A549 (cell line): ENCODE data around the gene FAH.

Source experiments
- BHLHE40 ChIP-seq: IDR thresholded peaks from 2 replicates; pipeline ENCODE4 v1.6.1; 2012; ENCODE audit warnings: low read depth, low read length, inconsistent platforms
- CHD2 ChIP-seq: fragments of 150-350 bp; IDR thresholded peaks from 2 replicates; pipeline ENCODE4 v1.6.1; 2014; ENCODE audit warnings: low read length; ENCODE audit not compliant: partially characterized antibody
- CTCF ChIP-seq: fragments of >200 bp; sonication (Bioruptor Twin); formaldehyde crosslinking; IDR thresholded peaks from 3 replicates; pipeline ENCODE4 v1.5.1; 2016
- E2F6 ChIP-seq: IDR thresholded peaks from 2 replicates; pipeline ENCODE4 v1.6.1; 2012; ENCODE audit warnings: low read depth, borderline replicate concordance
- ELK1 ChIP-seq: fragments of 150-350 bp; IDR thresholded peaks from 2 replicates; pipeline ENCODE4 v1.6.1; 2014; ENCODE audit warnings: low read depth, mild to moderate bottlenecking, low read length
- EP300 ChIP-seq, 2 experiments: fragments of >200 bp; sonication (Bioruptor Twin); formaldehyde crosslinking; IDR thresholded peaks; 2 replicates in 1 of 2; 3 replicates in 1 of 2; pipeline ENCODE4 v1.6.1; 2016 to 2017
- FOSL2 ChIP-seq, 2 experiments: fragments of 450-650 bp in 1 of 2; fragments of >200 bp in 1 of 2; sonication (Bioruptor Twin) in 1 of 2; formaldehyde crosslinking; IDR thresholded peaks; 2 replicates each; pipeline versions ENCODE4 v1.5.0 to v1.6.1; 2016 to 2020; ENCODE audit warnings: mild to moderate bottlenecking in 1 of 2, moderate library complexity in 1 of 2
- JUNB ChIP-seq: fragments of >200 bp; sonication (Bioruptor Twin); formaldehyde crosslinking; IDR thresholded peaks from 2 replicates; pipeline ENCODE4 v1.6.1; 2016
- MYC ChIP-seq: IDR thresholded peaks from 2 replicates; pipeline ENCODE4 v1.6.1; 2012; ENCODE audit warnings: mild to moderate bottlenecking, inconsistent platforms, low read length, improper control_type of control experiment, borderline replicate concordance
- POLR2A ChIP-seq: IDR thresholded peaks from 2 replicates; pipeline ENCODE4 v1.6.1; 2012; ENCODE audit warnings: mild to moderate bottlenecking, low read length
- RCOR1 ChIP-seq: fragments of 150-350 bp; IDR thresholded peaks from 2 replicates; pipeline ENCODE4 v1.6.1; 2014; ENCODE audit warnings: antibody characterized with exemption, low read length, low read depth
- SMC3 ChIP-seq: fragments of >200 bp; sonication (Bioruptor Twin); formaldehyde crosslinking; IDR thresholded peaks from 3 replicates; pipeline ENCODE4 v1.6.1; 2018; ENCODE audit warnings: inconsistent platforms
- USF2 ChIP-seq: fragments of 450-650 bp; IDR thresholded peaks from 2 replicates; pipeline ENCODE4 v1.6.1; 2014; ENCODE audit warnings: antibody characterized with exemption

- TF ChIP-seq RCOR1 (no peak), CTCF (no peak), POLR2A (no peak), MYC (no peak), ELK1 (no peak), USF2 (no peak), BHLHE40 (no peak), JUNB (no peak), CHD2 (no peak), EP300 (IDR thresholded peaks at IDR 0.05) (no peak), FOSL2 (IDR thresholded peaks at IDR 0.05) (no peak), FOSL2 (CRISPR knock-in tag; IDR thresholded peaks at IDR 0.05) (no peak), SMC3 (no peak), E2F6 (no peak)
These were observed 7.2 kb downstream of the FAH start for GRCh38 chr15:80159811-80160569.
